GM18870 (cell line): ENCODE results near the gene SPOCK1.

Source experiments
- ATAC-seq: cut with Tn5 transposase; IDR thresholded peaks from one replicate; pipeline ENCODE4 v1.9.1; 2021; ENCODE audit warnings: moderate library complexity; ENCODE audit not compliant: unreplicated experiment

SPOCK1 gene

DNA sequence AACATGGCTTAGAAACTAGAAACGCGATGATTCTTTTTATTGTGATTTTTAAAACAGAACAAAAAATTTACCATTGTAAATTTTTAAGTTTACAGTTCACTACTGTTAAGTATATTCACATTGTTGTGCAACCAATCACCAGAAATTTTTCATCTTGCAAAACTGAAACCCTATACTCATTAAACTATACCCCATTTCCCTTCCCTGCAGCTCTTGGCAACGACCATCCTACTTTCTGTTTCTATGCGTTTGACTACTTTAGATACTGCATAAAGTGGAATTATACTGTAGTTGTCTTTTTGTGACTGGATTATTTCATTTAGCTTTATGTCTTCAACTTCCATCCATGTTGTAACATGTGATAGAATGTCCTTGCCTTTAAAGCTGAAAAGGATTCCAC is 52.5 kb downstream of the SPOCK1 start:
- no peak for ATAC-seq

DNA sequence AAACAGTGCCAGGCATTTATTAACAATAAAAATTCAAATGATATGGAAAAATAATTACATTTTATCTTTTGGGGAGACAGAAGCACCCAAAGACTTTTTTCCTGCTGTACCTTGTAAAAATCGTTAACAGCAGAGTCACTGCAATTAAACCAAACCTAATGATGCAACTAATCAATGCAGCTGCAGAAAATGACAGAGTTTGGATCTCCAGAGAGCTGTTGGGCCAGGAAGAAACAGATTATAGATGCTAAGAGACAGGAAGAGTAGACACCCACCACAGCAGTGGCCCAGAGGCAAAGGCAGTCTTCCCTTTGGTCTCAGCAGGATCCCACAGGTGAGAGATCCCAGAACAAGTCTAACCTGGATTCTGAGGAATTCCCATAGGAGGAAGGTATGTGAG is 53.0 kb downstream of the SPOCK1 start:
- ATAC-seq: no peak

DNA sequence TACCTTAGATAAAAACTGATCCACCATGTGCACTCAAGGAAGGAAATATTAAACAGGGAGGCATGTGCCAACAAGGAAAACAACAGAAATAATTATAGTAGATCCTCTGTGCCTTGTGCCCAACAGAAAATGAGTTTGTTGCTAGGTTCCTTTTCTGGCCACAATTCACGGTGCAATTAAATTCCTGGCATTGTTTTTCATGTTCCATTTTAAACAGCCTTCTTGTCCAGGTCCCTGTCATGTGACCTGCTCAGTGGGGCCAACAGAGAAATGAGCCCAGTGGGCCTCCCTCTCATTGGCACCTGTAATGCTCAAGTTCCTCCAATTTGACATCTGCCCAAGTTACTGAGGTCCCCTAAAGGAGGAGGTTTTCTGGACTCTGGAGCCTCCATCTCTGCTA is 56.5 kb downstream of the SPOCK1 start:
- ATAC-seq: no peak

DNA sequence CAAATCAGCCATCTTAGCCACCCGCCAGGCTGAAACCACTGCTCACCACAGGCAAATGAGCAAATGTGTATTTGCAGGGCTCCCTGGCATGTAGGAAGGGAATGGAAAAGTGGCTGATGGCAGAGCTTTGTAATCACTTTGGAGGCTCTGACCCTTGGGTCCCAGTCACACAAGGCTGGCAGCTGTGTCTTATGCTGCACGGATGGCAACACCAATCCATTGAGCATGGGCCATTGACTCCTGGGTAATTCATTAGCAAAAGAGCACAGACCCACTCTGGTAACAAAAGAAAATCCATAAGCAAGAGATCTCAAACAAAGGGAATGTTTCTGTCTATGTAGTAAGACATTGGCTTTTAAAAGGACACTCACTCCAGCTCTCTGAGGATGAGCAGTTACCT is 57.6 kb downstream of the SPOCK1 start:
- no peak for ATAC-seq

DNA sequence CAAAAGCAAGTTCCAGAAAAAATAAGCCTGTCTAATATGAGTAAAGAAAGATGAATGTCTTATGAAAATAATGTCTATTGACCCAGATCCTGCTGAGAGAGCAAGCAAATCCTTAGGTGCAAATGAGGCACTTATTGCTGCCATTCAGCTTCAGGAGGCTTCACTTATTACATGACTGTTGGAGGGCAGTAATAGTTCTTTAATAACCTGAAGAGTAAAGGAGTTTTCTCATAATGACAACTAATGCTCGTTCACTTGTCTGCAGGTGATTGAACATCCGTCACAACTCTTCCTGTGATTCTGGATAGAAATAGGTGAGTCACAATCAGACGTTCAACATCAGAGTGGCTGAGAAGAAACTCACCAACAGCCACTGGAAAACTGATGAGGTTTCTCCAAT is 58.3 kb downstream of the SPOCK1 start:
- ATAC-seq: no peak

DNA sequence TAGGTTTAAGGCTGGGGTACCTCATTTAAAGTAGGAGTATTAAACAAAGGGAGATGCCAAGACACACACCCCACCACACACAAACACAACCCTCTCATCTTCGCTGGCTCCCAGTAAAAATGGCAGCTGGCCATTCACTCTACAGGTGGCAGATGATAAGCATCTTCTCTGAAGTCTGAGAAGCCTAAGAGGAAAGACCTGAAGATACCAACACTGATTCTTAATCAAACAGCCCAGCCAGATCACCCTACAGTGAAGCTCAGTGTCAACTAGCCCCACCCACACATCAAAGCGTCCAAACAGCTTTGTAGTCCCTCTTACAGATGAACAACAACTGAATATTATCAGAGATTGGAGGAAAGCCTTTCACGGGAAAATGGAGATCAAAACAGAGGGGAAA is 59.5 kb downstream of the SPOCK1 start:
- ATAC-seq: no peak

DNA sequence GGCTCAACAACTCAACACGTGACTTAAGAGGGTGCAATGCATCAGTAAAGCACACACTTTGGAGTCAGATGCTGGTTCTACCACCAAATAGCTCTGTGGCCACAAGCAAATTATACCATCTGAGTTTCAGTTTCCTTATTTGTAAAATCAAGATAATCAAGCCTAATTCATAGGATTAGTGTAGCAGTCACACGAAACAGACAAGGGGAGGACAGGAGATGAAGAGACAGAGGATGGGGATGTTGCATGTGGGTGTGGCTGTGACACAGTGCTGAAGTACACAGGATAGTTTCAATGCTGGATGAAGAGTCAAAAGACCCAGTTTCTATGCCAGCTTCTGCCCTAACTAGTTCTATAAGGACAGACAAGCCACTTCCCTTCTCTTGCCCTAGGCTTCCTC is 60.2 kb downstream of the SPOCK1 start:
- no peak for ATAC-seq

DNA sequence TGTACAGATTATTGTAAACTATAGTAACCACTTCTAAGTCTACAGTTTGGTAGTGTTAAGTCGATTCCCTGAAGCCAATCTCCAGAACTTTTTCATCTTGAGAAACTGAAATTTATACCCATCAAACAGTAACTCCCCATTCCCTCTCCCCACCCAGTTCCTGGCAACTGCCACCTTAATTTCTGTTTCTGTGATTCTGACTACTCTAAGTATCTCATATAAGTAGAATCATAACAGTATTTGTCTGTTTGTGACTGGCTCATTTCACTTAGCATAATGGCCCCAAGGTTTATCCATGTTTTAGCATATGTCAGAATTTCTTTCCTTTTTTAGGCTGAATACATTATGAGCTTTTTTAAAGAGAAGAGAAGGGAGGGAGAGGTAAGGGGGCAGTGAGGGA is 61.4 kb downstream of the SPOCK1 start:
- ATAC-seq: no peak

DNA sequence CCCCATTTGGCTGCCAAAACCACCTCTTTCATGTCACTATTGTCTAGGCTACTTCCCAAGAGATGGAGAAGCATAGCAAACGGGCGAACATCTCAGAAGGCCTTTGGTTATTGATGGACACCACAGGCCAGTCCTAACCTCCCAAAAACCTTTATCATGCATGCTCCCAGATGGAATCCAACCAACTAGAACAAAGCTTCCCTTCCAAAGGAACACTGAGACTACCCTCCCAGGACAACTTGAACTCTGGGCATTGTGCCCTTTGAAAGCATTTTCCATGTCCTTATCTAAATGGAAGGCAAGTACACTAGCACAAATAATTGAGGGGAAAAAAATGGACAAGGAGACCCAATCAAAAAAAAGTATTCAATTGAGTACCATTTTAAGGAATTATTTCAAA is 65.6 kb downstream of the SPOCK1 start:
- ATAC-seq: no peak

DNA sequence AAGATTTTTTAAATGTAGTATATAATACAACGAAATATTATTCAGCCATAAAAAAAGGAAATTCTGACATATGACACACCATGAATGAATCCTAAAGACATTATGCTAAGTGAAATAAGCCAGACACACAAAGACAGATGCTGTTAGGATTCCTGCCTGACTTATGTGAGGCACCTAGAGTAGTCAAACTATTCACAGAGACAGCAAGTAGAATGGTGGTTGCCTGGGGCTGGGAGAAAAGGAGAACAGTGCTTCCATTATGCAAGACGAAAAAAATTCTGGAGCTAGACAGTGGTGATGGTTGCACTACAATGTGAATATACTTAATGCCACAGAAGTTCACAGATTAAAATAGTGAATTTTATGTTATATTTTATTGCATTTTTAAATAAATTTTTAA is 66.8 kb downstream of the SPOCK1 start:
- ATAC-seq: no peak

DNA sequence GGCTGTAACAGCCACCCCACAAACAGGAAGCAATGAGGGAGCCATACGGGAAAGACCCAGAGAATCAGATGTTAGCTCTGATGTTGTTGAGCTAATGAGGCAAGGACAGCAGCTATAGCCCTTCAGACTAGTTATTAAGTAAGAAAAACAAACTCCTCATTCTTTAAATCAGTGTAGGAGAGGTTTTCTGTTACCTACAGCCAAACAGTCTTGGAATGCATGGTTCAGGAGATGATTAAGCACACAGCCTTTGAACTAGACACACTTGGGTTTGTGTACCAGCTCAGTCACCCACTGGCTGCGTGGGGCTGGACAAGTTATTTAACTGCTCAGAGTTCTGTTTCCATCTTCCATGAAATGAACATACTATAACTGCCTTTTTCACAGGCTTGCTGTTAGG is 68.1 kb downstream of the SPOCK1 start:
- ATAC-seq: no peak

DNA sequence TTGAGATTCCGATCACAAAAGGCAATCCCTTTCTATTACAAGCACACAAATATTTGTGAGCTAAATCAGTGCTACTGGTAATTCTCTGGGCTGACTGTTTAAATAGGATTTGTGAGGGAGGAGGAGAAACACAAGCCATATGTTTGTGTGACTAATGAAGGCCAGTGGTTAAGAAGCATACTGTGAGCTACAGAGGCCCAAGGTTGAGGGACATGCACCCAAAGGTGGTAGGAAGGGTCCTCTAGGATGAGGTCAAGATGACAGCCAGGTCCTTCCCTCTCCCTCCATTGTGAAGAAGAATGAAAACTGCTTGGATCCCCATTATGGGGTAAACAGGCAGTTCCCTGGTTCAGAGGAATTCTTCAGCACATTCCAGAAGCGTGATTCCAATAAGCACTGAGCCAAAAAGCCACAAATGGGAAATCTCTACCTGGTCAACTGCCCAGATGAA is 83.9 kb downstream of the SPOCK1 start:
- no peak for ATAC-seq

DNA sequence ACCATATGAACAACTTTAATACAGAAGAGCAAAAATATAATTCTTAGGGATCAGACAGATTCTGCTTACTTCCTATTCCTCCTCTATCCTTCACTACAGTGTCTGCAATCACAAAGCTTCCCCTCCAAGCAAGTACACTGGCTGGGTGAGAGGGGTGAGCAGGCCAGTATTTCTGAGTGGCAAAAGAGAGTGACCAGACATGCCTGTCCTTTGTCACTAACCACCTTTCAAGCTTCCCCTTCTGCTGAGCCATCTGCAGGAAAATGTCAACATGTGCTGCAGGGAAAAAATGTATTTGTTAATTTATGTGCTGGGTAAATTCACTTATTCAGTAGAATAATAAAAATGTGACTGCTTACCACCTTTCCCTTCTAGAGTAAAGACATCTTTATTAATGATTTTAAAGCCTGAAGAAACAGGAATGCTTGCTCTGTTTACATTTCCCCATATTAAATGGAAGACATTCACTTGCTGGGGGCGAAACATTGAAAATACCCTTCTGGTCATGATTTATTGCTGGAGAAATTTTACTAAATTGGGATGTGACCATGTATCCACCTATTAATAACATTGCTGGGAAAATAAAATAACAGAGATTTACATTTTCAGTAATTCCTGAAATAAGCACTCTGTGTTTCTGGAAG is 84.9 kb downstream of the SPOCK1 start:
- no peak for ATAC-seq

DNA sequence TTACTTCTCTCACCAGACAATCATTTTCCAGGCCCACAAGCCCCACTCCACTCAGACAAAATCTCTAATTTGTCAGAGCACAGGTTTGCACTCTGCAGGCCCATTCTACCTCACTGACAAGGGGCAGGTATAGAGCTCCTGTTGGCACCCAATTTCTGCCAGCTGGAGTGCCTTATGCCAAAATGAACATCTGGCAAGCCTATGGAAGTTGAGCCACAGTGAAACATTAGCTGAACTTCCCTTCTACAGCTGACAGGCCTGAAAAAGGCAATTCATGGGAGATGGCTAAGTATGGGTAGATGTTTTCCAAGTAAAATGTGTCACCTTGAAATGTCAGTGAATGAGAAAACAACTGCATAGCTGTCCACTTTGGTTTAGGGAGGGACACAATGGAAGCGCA is 87.0 kb downstream of the SPOCK1 start:
- ATAC-seq: no peak

DNA sequence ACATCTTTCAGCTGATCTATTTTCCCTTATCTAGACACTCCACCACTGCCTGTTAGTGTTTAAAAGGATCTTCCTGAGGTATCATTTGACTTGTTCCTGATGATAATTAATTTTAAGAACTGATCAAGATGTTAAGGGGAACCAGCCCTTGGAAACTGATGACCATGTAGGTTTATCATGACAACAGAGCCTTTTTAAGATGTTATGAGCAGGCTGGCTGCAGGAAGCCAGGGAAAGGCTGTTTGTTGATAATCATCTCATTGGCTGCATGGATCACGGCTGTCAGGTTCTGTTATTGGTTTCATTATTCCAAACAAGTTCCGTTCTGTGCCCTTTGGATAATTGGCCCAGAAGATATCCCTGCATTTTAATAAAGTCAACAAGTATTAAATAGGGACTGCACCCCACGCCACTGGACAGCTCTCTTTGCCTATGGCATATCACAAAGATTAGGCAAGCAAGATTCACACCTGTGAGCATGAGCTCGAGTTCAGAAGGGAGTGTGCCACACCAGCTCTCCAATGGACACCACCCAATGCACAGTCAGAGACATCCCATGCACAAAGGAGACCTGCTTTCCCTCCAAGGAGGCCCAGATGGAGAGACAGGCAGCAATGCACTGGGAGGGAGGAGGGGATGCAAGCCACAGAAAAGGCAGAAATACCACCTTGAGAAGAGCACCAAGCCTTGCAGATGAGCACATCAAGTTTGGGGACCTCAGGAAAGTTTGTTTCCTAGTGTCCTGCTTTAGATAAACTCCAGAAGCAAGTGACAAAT is 88.7 kb downstream of the SPOCK1 start:
- ATAC-seq: no peak

DNA sequence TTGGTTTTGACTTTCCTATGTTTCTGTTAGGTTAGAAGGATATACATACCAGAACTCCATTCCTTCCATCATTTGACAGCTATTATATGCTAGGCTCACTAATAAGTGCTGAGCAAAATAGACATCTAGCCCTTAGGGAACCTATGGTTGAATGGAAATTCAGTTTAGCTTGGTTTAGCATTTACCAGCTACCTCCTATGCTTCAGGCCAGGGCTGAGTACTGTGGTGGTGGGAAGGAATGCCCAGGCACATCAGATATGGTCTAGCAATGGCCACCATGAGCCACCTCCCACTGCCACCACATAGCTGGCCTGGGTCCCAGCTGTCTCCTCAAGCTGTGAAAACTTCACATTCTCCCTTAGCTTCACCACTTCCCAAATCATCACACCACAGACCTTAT is 89.4 kb downstream of the SPOCK1 start:
- ATAC-seq: no peak

DNA sequence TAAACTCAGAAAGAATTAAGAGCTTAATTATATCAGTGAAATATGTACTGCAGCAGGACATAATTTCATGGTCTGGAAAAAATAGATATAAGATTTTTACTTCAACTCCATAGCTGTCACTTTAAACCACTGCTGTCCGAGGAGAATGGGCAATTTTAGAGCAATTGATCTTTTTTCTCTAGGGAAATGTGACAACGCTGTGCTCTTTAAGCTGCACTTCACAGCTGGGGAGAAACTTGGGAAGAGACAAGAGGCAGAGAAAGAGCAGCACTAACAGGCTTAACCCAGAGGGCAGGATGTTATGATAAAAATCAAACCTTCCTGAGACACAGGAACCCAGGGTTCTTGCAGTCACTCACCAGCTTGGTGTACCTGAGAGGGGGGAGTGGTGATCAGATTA is 92.0 kb downstream of the SPOCK1 start:
- ATAC-seq: no peak

DNA sequence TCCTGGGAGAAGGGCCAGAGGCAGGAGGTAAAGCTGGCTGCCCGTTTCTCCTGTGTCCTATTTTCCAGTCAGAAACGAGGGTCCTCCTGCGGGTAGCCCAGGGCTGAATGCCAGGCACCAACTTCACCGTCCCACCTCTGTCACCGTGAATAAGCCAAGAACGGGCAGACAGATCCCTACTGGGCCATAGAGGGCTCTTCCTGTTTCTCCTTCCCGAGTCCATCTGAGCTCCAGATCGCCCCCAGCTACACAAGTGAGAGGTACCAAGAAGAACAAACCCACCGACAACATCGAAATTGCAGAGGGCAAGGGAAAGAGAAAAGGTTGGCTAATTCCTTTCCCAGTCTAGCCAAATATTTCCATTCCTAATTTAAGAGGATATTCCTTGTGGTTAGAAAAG is 93.7 kb downstream of the SPOCK1 start:
- ATAC-seq: no peak

DNA sequence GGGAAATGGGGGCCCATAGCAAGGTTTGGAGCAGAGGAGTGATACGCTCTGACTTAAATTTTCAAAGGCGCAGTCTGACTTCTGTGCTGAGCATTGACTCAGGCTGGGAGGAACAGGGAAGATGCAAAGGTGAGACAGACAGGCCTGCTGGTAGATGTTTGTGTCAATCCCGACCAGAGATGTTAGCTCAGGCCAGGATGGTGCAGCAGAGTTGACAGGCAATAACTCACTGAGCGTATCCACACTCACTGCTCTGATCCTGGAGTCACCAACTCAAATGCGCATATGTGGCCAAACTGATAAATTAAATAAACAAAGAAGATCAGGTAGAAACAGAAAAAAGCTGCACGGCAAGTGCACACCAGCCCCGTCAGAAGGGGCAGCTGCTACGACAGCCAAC is 95.3 kb downstream of the SPOCK1 start:
- ATAC-seq: no peak

DNA sequence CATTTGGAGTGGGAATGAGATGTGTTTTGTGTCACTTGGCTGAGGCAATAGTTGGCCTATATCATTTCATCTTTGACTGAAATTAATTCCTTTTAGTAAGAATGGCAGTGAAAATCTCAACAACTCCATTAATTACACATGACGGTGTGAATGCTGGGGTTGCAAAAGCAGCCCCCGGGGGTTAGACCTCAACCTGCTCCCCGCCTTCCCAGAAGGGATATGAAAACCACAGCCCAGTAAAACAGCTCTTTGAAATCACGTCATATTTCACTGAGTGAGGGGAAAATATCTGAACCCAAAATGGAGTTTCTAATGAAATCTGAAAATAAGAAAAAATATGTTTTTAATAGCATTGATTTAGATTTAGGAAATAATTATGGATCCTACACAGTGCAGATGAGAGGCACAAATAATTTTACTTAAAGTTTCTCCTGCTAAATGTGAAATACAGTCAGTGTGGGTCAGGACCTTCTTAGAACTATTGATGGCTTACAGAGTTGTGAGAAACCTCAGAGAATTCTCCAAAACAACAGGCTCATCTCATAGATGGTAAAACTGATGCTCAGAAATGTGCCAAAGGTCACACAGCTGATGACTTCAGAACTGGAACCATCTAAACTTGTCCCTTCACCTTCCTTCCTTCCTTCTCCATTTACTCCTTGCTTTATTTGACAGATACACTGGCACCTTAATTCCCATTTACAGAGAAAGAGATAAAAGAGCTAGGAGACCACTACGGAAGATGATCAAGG is 96.5 kb downstream of the SPOCK1 start:
- ATAC-seq: no peak

DNA sequence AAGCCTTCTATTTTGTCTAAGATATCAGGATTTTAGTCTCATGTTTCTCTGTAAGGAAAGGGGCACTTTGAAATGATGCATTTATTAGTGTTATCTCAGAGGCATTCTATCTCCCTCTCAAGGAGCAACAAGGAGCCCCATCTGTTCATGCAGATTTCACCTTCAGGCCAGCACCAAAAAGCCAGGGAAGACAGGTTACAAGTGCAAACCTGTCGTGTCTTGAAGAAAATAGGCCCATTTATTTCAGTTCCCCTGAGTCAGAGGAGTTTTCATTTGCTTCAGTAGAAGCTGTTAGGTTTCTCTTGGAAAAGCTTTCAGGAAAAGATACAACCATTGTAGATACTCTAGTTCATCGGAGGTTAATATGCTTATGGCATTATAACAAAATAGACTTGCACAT is 97.2 kb downstream of the SPOCK1 start:
- no peak for ATAC-seq

DNA sequence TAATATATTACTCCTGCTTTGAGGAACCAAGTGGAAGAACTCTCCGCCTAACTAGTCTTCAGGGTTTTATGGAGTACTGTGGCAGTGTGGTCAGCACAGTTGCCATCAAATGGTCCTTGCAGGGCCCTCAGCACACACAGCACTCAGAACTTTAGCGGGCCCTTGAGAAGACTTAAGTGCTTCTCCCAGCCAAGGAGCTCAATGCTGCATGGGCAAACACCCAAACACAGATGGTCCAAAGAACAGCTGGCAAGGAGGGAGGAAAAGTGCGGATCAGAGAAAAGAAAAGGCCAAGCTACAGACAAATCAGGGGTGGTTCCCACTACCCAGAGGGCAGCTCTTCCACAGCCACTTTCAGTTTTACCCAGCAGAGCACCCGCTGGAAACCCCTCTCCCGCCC is 98.6 kb downstream of the SPOCK1 start:
- no peak for ATAC-seq
